Smooth muscle cell of the coronary artery (primary cell): Measurements from ENCODE around the gene RPS2. TPM values are rescaled to one million over a fixed set of nuclear protein-coding genes. Genes with fewer than 3 reads are reported as not detected.

Experiments used
- total RNA-seq: library from RNA; depleted of rRNA; stranded (reverse); fragments of >200 nt; gene quantifications from 2 replicates; pipeline ENCODE4 v1.2.3, GENCODE V29; 2014; ENCODE audit warnings: low replicate concordance

The RPS2 gene
- total RNA-seq, result 3,947 and 4,144 TPM in 2 replicates

DNA sequence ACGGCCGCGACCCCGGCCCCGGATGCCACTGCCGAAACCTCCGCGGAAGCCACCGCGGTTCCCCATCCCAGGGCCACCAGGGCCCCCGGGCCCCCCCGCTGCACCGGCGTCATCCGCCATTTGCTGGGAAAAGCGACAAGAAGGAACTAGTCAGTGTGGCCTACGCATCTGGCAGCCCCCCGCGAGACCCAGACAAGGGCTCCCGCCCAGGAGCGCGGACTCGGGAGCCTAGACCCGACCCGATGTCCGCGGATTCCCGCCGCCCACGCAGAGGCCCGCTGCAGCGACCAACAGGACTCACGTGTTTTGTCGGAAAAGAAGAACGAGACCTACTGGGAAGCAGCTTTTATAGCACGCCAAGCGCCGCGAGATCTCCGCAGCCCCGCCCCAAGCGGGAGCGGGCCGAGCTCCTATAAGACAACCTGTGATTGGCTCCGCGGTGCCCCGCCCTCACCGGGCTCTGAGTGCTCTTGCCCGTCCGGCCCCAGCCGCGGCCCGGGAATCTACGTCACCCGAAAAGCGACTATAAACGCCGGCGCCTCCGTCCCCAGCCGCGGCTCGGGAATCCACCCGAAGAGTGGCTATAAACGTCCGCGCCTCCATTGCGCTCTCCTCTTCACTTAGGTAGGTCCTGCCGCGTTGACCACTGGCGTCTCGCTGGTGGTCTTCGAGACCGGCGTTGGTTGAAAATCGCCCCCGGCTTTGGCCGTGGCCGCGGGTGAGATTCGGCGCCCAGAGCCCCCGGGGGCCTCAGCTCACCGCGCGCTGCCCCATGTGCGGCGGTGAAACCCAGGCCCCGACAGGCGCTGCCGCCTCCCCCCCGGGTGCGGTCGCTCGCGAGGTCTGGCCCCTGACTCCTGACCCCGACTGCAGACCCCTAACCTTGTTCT, at the start of gene RPS2:
TSS of gene RPS2 (minus strand) at position 321 of the 890 bp plus-strand sequence. CDS start at position 120, 201 bp downstream.

DNA sequence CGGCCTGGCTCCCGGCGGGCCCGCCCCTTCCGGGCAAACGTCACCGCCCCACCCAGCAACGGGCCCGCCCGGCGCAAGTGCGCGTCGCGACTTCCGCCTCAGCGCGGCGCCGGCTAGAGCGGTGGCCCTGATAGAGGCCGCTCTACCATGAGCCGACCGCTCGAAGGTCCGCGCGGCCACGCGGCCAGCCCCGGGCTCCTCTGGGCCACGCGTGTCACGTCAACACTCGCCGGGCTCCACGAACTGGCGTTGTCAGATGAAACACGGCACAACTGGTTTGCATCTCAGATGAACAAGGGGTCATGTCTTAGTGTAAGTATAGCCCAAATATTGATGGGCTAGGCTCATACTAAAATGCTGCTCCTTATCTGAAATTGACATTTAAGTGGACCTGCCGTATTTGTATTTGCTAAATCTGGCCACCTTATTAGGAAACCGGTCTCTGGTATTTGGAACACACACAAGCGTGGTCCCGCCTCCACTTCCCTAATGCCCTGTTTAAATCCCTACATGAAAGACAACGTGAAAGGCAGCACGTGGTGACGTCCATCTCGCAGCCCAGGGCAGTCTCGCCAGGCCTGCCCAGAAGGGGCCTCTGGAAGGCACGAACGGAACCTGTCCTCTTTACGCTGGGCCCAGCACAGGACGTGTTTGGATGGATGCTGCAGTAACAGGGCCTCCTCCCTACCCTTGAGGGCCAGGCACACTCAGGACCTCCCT, 45.3 kb upstream of the RPS2 start, which contains the start of gene ZNF598:
TSS of gene ZNF598 (minus strand) at position 31 of the 720 bp plus-strand sequence.

DNA sequence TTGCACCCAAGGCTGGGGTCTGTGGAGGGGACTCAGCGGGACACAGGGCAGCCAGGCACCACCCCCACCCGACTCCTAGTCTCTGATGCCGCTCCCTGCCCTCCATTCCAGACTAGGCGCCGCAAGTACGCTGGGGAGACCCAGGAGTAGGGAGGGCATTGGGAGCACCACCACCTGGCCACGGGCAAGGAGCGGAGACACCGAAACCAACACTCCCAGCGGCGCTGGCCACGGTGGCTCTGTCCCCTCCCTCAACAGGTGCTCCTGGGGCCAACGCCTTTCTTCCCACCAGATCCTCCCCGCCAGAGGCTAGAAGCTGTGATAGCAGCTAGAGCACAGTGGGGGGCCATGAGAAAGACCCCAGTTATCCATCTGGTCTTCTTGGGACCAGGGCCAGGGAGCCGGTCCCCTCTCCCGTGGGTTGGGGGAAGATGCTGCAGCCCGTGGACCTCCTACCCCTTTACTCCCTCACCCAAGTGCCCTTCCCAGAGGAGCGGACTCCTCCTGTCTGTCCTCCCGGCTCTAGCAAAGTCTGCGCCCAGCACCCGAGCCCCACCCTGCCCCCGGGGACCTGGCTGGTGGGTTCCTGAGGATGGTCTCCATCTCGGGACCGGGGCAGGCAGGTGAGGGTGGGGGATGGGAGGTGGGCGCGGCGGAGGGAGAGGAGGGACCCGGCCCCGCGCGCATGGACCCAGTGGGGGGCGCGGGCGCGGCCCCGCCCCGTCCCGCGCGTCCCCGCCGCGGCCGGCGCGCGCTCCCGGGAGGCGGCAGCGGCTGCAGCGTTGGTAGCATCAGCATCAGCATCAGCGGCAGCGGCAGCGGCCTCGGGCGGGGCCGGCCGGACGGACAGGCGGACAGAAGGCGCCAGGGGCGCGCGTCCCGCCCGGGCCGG, 24.8 kb upstream of the RPS2 start, which contains the start of gene SYNGR3:
TSS of gene SYNGR3 (plus strand) at position 762 of the 892 bp plus-strand sequence. CDS start 133 bp downstream, outside the sequence.

DNA sequence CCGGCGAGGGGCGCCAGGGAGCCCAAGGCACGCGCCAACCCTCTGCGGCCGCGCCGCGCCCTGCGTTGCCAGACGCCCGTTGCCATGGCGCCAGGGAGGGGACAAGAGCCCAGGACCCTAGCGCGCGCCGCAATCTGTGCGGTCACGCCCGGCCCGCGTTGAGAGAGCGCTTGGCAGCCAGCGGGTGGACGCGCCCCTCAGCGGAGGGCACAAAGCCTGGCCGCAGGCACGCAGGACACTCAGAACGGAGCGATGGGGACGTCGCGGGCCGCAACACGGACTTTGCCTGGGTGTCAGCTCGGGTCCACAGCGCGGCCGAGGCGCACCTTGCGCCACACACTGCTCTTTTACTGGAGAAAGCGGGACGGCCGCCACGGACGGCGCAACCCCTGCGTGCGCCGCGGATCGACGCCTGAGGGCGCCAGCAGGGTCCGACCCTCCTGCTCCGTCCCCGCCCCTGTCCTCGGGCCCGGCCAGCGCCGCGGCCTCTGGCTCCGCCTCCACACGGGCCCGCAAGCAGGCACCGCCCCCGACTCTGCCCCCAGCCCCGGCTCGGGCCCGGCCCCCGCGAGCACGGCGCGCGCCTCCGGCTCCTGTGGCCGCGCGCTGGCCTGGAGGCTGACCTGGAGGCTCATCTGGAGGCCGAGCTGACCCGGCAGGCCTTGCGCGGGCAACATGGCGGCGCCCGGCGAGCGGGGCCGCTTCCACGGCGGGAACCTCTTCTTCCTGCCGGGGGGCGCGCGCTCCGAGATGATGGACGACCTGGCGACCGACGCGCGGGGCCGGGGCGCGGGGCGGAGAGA, 19.1 kb upstream of the RPS2 start, which contains the start of gene GFER:
TSS of gene GFER (plus strand) at position 650 of the 803 bp plus-strand sequence. CDS start at position 676, 26 bp downstream.

DNA sequence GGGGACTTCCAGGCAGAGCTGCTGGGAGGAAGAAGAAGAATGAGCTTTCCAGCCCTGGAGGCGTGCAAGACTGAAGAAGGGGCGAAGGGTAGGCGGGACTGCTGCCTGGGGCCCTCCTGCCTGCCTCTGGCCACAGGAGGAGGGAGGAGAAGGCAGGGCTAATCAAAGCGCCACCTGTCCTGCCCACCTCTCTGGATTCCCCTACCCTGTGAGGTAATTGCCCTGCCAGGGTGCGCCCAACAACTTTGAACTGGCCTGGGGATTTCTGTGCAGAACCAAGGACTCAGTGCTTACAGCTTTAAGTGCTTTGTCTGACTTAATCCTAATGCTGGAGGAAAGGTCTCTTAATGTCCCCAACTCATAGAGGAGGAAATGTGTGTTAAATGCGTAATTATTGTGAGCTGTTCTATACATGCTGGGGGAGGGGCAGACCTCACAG, 16.8 kb upstream of the RPS2 start, which contains the start of gene NOXO1:
TSS of gene NOXO1 (minus strand) at position 72 of the 439 bp plus-strand sequence. CDS start 290 bp downstream, outside the sequence.

DNA sequence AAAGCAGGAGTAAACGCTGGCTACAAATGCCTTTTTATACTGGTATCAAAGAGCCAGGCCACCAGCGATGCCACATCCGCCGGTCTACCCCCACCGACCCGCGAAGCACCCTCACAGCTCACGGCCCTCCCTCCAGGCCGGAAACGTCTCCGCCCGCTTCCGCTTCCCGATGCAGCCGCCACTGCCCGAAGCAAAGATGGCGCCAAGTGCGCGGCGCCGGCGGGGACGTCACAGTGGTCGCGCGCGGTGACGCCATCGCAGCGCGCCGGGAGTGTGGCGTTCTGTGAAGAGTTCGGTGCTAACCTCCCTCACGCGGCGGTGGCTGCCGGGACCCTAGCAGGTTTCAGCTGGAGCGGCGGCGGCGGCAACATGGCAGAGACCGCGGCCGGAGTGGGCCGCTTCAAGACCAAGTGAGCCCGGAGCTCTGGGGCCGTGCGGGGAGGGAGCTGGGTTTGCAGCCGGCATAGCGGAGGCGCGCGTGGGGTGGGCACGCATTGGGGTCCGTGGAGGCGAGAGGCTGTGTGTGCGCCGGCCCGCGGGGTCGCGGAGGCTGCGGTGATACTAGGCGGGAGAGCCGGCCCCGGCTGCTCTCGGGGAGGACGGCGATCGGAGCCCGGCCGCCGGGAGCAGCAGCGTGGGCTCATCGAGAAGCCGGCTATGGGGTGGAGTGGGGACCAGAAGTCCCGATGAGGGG, 7.3 kb upstream of the RPS2 start, which contains the start of gene TBL3:
TSS of gene TBL3 (plus strand) at position 258 of the 694 bp plus-strand sequence. CDS start at position 370, 112 bp downstream.

DNA sequence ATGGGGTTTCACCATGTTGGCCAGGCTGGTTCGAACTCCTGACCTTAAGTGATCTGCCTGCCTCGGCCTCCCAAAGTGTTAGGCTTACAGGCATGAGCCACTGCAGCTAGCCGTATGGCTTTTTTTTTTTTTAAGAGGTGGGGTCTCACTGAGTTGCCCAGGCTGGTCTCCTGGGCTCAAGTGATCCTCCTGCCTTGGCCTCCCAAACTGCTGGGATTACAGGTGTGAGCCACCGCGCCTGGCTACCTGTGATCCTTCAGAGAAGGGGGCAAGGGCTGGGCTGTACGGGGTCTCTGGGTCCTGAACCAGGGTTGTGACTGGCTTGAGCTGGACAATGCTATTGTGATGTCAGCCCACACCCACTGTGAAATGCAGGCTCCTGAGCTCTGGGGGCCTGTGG, 1.8 kb upstream of the RPS2 start, which contains the start of gene RNF151:
TSS of gene RNF151 (plus strand) at position 397 of the 400 bp plus-strand sequence. CDS start 26 bp downstream, outside the sequence.

DNA sequence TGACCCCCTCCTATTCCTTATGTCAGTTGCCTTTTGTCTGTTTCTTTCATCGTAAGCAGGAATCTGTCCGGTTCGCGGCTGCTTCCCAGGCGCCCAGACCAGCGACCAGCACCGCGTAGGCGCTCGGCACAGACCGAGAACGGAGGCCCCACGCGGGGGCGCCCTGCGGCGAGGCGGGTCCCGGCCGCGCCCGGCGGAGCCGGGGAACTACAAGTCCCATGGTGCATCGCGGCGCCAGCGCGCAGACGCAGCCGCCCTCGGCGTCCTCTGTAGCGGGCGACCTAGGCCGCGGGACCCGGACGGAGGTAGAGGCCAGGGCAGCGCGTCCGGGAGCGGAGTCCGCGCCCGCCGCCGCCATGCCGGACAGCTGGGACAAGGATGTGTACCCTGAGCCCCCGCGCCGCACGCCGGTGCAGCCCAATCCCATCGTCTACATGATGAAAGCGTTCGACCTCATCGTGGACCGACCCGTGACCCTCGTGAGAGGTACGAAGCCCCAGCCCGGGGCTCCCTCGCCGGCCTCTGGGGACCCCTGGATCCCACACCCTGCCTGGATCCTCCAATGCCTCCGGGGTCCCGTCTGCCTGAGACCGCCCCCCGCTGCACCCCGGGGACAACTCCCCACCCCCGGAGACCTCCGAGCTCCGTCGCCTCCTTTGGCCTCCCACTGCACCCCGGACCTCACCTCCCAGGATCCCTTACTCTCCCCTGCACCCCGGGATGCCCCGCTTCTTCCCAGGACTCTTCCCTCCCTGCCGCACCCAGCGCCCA, 5.2 kb downstream of the RPS2 start, which contains the start of gene NDUFB10:
TSS of gene NDUFB10 (plus strand) at position 270 of the 771 bp plus-strand sequence. CDS start at position 357, 87 bp downstream.

DNA sequence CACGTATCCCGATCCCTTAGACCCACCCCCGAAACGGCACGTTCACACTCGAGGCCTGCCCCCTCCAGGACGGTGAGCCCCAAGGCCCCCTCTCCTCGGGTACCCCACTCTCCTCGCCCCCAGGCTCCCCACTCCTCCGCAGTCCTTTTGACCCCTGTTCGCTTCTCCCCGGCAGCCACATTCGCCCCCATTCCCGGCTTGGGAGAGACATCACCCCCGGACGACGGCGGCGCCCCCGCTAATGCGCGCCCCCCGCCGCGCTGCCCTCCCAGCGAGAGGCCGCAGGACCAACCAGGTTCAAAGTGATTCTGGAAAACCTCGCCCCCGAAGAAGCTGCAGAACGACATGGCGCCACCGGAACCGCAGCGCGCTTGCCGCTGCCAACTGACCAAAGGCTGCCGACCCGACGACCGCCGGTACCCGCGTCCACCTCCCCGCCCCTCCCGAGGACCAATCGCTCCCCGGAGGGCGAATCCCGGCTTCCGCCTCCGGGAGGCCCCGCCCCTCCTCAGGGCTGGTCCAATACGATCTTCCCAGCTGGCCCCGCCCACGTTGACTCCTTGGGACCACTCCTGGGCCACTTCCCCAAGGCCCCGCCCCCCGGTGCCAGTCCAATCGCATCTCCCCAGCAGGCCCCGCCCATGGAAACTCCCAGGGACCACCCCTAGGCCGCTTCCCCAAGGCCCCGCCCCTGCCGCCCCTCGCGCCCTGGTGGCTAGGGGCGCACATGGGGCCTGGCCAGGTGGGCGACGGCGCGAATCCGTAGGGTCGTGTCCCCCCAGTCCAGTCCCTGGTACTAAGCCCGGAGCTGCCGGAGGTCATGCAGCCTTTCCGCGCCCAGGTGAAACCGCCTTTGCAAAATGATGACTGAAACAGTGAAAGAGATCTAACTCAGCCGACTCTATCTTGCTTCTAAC, 21.6 kb downstream of the RPS2 start, which contains the start of gene MSRB1:
TSS of gene MSRB1 (minus strand) at position 390 of the 917 bp plus-strand sequence. CDS start at position 347, 43 bp downstream.

DNA sequence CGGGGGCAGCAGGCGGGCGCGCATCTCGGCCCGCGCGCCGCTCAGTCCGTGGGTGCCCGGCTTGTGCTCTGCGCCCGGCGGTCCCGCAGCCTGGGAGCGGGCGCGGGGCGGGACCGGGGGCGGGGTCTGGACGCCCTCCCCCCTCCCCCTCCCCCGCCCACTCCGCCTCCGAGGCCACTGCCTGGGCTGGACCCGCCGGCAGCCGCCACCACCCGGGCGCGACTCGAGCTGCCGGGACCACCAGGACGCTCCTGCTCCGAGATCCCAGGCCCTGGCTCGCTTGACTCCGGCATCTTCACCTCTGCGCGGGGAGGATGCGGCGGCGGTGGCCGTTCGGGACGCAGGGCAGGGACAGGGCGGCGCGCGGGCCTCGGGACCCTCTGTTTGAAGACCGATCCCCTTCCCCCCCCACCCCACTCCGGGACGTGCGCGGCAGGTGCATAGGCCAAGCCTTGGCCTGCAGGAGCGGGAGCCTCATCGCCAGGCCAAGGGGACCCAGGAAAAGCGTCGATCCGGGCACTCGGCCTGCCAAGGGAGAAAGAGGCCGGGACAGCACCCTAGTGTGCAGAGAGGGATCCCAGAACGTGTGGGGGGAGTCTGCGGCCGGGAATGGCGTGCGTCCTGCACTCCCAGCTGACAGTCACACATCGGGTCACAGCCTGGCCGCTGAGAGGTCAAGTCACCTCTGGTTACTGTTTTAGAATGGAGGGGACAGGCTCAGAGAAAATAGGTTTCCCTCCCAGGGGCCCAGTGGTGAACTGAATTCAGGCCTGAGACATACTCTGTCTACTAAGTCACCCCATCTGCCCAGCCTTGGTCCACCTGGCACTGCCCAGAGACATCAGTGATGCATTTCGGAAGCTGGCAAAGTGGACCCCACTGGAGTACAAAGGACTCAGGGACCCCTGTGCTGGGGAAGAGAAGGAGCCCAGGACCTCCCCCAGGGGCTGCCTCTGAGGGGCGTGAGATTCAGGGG, 46.0 kb downstream of the RPS2 start, which contains the start of gene HS3ST6:
TSS of gene HS3ST6 (minus strand) at position 65 of the 976 bp plus-strand sequence. CDS start 92 bp downstream, outside the sequence.

Other genes with a start within 250 kb of the RPS2 start
- gene NME3, start 193.3 kb downstream of the RPS2 start, total RNA-seq, result 35.7 and 45.9 TPM in 2 replicates
- gene EME2, start 192.0 kb downstream of the RPS2 start, total RNA-seq, result 5.0 TPM in 2 replicates
- 71.6 and 87.2 TPM in 2 replicates for gene MRPS34, start 191.7 kb downstream of the RPS2 start, total RNA-seq
- gene SPSB3, start 182.3 kb downstream of the RPS2 start, total RNA-seq, result 30.8 and 55.7 TPM in 2 replicates
- gene NUBP2, start 181.9 kb downstream of the RPS2 start, total RNA-seq, result 30.3 and 65.2 TPM in 2 replicates
- gene IGFALS, start 171.1 kb downstream of the RPS2 start, total RNA-seq, result under 0.01 TPM in 2 replicates
- gene HAGH, start 138.0 kb downstream of the RPS2 start, total RNA-seq, result 51.5 and 65.6 TPM in 2 replicates
- gene FAHD1, start 137.6 kb downstream of the RPS2 start, total RNA-seq, result 71.6 and 134 TPM in 2 replicates
- gene MEIOB, start 92.7 kb downstream of the RPS2 start, total RNA-seq, result 0.23 TPM in 1 of 2 replicates, not detected in the other
- gene HS3ST6, start 46.4 kb downstream of the RPS2 start, total RNA-seq, result not detected in 2 replicates
- gene MSRB1, start 21.6 kb downstream of the RPS2 start, total RNA-seq, result 4.8 and 8.5 TPM in 2 replicates
- 0.12 TPM in 1 of 2 replicates, not detected in the other for gene RPL3L, start 10.1 kb downstream of the RPS2 start, total RNA-seq
- gene NDUFB10, start 5.3 kb downstream of the RPS2 start, total RNA-seq, result 221 and 281 TPM in 2 replicates
- not detected in 2 replicates for gene RNF151, start 2.0 kb upstream of the RPS2 start, total RNA-seq
- 36.2 and 36.5 TPM in 2 replicates for gene TBL3, start 7.2 kb upstream of the RPS2 start, total RNA-seq
- gene NOXO1, start 16.6 kb upstream of the RPS2 start, total RNA-seq, result not detected in 2 replicates
- gene GFER, start 19.4 kb upstream of the RPS2 start, total RNA-seq, result 6.4 and 11.7 TPM in 2 replicates
- gene SYNGR3, start 25.1 kb upstream of the RPS2 start, total RNA-seq, result 0.94 and 4.9 TPM in 2 replicates
- 9.9 and 12.0 TPM in 2 replicates for gene ZNF598, start 45.0 kb upstream of the RPS2 start, total RNA-seq
- 0.23 and 0.60 TPM in 2 replicates for gene NPW, start 55.0 kb upstream of the RPS2 start, total RNA-seq
- gene NHERF2, start 62.1 kb upstream of the RPS2 start, total RNA-seq, result 8.2 and 48.6 TPM in 2 replicates
- 33.1 and 36.3 TPM in 2 replicates for gene NTHL1, start 83.0 kb upstream of the RPS2 start, total RNA-seq
- 29.4 and 80.4 TPM in 2 replicates for gene TSC2, start 83.2 kb upstream of the RPS2 start, total RNA-seq
- gene PKD1, start 171.1 kb upstream of the RPS2 start, total RNA-seq, result 63.7 and 174 TPM in 2 replicates
- 1.3 and 1.5 TPM in 2 replicates for gene RAB26, start 183.8 kb upstream of the RPS2 start, total RNA-seq
- 37.0 and 49.5 TPM in 2 replicates for gene TRAF7, start 191.0 kb upstream of the RPS2 start, total RNA-seq
- 0.08 and 0.47 TPM in 2 replicates for gene CASKIN1, start 231.8 kb upstream of the RPS2 start, total RNA-seq
- gene MLST8, start 240.6 kb upstream of the RPS2 start, total RNA-seq, result 16.5 and 19.7 TPM in 2 replicates
- 2.9 and 4.0 TPM in 2 replicates for gene BRICD5, start 246.0 kb upstream of the RPS2 start, total RNA-seq